ENCODE data around the gene MARS1.
"Not testable (repeated sequence)": the region's sequence is repeated elsewhere in the genome, so short reads cannot be mapped to it uniquely, and the experiment has no call there.

MARS1 gene

DNA sequence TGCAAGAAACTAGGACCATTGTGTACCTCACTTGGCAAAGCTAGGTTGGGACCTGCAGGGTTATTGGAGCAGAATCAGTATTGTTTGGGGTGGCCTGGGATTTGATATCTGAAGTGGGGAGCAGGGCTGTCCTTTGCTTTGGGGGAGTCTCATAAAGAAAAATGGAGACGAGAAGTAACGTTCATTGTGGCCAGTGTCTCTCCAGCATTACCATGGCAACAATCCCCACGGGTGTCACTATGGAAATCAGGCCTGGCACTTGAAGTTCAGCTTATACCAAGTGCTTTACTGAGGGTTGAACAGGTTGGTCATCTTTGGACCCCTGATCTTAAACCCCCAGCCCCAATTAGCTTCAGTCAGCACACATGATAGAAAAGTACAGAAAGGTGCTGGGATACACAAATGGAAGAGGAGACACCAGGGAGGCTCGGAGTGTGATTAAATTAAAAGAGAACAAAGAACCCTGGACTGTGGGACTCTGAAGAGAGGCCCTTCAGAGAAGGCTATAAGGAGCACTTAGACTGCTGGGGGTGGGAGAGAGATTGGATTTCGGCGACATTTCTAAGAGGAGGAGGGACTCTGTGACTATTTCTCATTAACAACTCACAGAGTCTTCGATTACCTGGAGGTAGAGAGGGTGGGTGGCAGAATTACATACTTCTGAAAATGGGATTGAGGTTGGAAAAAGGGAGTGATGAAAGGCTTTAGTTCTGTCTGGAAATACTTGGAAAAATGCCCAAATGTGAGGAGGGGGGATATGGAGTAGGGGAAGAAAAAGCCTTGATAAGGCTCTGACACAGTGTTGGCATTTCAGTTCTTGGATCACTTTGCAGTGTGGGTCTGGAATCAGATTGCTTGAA is 65.7 kb downstream of the MARS1 start:
- DNase-seq, result no peak

DNA sequence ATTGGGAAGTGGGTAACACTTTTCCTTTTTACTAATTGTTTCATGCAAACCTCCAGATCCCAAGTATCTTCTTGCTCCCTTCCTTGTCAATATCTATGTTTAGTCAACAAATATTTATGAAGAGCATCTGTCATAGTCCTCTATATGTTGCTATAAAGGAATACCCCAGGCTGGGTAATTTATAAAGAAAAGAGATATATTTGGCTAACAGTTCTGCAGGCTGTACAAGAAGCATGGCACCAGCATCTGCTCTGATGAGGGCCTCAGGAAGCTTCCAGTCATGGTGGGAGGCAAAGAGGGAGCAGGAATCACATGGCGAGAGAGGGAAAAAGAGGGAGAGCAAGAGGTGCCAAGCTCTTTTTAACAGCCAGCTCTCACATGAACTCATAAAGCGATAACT is 66.6 kb downstream of the MARS1 start:
- DNase-seq, result no peak

DNA sequence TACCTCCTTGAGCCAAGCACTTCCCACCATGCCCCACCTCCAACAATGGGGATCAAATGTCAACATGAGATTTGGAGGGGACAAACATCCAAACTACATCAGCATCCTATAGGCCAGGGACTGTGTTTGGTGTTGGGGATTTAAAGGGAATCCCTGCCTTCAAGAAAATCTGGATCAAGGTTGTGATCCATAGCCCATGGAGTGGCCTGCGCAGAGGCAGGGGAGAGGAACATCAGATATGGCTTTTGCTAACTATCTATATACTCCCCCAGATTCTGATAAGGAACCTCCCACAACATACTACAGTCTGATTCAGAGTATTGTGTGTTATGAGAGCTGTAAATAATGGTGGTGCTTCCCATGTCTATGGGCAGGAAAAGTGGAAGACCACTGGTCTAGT is 67.0 kb downstream of the MARS1 start:
- DNase-seq, result no peak

DNA sequence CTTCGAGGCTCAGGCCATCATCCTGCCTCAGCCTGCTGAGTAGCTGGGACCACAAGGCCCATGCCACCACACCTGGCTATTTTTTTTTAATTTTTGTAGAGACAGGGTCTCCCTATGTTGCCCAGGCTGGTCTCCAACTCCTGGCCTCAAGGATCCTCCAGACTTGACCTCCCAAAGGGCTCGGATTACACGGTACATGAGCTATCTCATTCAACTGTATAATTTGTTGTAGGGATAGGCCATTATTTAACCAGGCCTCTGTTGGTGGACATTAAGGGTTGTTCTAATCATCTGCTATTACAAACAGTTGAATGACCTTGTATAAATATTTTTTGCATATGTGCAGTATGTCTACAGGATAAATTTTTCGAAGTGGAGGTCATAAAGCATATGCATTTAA is 71.0 kb downstream of the MARS1 start:
- DNase-seq, result no peak

DNA sequence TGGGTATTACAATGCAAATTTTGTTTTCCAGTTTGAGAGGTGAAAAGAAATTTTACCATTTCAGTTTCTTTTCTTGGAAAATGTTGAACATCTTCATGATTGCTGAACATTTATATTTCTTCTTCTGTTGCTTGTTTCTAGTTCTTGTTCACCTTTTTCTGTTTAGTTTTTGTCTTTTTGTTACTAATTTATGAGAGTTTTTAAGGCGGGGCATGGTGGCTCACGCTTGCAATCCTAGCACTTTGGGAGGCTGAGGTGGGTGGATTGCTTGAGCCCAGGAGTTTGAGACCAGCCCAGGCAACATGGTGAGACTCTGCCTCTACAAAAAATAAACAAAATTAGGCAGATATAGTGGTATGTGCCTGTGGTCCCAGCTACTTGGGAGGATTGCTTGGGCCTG is 72.6 kb downstream of the MARS1 start:
- no peak for DNase-seq

DNA sequence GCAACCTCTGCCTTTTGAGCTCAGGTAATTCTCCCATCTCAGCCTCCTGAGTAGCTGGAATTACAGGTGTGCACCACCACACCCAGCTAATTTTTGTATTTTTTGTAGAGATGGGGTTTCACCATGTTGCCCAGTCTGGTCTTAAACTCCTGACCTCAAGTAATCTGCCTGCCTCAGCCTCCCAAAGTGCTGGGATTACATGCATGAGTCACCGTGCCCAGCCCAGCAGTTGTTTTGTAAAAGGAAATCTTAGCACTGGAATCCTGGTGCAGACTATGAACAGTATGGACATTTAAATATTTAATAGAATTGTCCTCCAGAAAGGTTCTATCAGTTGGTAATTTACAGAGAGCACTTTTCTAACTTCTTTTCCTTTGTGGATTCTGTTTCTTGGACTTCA is 73.2 kb downstream of the MARS1 start:
- not testable (repeated sequence) for DNase-seq

DNA sequence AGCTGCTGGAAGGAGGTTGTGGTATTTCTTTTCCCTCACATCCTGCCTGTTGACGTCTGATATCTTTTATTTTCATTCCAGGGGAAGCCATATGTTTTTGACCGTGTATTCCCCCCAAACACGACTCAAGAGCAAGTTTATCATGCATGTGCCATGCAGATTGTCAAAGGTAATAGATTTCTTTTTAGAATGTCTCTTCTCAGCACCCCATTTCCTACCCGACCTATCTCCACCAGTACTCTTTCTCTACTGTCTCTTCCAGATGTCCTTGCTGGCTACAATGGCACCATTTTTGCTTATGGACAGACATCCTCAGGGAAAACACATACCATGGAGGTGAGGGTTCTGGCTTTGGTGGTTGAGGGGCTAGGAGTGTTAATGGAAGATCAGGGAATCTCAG is 75.5 kb downstream of the MARS1 start:
- DNase-seq, result no peak

DNA sequence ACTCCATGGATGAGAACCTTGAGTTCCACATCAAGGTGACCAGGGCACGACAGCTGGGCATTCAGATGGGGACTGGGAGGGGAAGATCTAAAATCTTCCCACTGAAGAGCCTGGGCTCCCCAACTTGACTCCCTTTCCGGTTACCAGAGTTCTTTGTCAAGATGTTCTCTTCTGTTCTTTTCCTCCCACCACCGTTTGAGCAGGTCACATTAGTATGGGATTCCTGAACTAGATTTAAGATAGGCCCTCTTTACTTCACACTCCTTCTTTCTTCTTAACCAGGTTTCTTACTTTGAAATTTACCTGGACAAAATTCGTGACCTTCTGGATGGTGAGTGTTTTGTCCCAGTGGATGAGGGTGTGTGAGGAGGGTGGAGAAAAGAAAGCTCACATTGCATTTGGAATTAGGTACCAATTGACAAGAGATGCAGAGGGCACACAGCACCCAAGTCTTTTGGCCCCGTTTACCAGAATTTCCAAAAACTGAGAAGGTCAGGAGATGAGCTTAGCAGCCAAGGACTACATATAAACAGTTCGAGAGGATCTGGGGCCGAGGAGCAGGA is 76.4 kb downstream of the MARS1 start:
- no peak for DNase-seq
